ENCODE data around the gene CCNK. TPM values are rescaled to one million over a fixed set of nuclear protein-coding genes. Genes with fewer than 3 reads are reported as not detected.
A peak's percentile ranks its signal among the peaks of the same experiment; 100 is the strongest.

Gene CCNK
- polyA plus RNA-seq, 2 of the 4 experiments (the other 2 are of a cell fraction), result 22.7 to 46.6 TPM

- Histone ChIP-seq H3K4me1 (peaks cover 49% of the 10 kb centered on the region), H3K27ac (peak overlapping the region in 1 of 2 experiments; percentile 30; a peak in 1 of 6 replicates), H3K4me3 (no peak overlapping the region), H3K4me2 (no peak overlapping the region), H3K9me3 (no peaks in the 10 kb centered on the region)
- WGBS (ENCODE audit: missing lambda C conversion rate), result 94% methylated on average over 6 of the region's 6 CpGs
- ChIA-PET CTCF (interaction anchor here (1.1 to 4.1 kb wide), 9 partner anchors 9 to 95 kb away, joined by 3 to 18 read pairs (median 4); no protein-coding TSS in a partner anchor), POLR2A (no interaction called here)
- DNase-seq (ENCODE audit: low read depth in 1 of 2, low spot score in 1 of 2) (no peak), ATAC-seq (no peak), FAIRE-seq (no peak)
- TF ChIP-seq EP300 (IDR thresholded peaks at IDR 0.05), result no peak
- TF ChIP-seq, protein P1, sequence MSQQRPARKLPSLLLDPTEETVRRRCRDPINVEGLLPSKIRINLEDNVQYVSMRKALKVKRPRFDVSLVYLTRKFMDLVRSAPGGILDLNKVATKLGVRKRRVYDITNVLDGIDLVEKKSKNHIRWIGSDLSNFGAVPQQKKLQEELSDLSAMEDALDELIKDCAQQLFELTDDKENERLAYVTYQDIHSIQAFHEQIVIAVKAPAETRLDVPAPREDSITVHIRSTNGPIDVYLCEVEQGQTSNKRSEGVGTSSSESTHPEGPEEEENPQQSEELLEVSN (IDR thresholded peaks at IDR 0.05; ENCODE audit: borderline replicate concordance, low read depth), result no peak
- TF ChIP-seq CEBPB (IDR thresholded peaks at IDR 0.05), result no peak
- TF ChIP-seq RFX5 (IDR thresholded peaks at IDR 0.05), result no peak
- no peak for TF ChIP-seq JUNB (IDR thresholded peaks at IDR 0.05)
- no peak for TF ChIP-seq CBX2 (IDR thresholded peaks at IDR 0.05; ENCODE audit: borderline replicate concordance, low read depth)
- TF ChIP-seq ZFP36 (IDR thresholded peaks at IDR 0.05; ENCODE audit: borderline replicate concordance, partially characterized antibody), result no peak
- TF ChIP-seq KDM5A (IDR thresholded peaks at IDR 0.05), result no peak
- no peak for TF ChIP-seq USF2 (IDR thresholded peaks at IDR 0.05)
- no peak for TF ChIP-seq HOXB13 (CRISPR knock-in tag; IDR thresholded peaks at IDR 0.05; ENCODE audit: low read depth)
- TF ChIP-seq TFCP2L1 (CRISPR knock-in tag; IDR thresholded peaks at IDR 0.05), result no peak
- TF ChIP-seq ZC3H11A (IDR thresholded peaks at IDR 0.05), result no peak
- no peak for TF ChIP-seq SMC3 (IDR thresholded peaks at IDR 0.05)
- no peak for TF ChIP-seq MAFK (IDR thresholded peaks at IDR 0.05; ENCODE audit: partially characterized antibody)
- TF ChIP-seq NFE2L2 (conservative IDR thresholded peaks at IDR 0.05; ENCODE audit: low read length), result no peak
- TF ChIP-seq ZSCAN20 (CRISPR knock-in tag; IDR thresholded peaks at IDR 0.05), result no peak
- TF ChIP-seq SREBF2 (IDR thresholded peaks at IDR 0.05), result no peak
- no peak for TF ChIP-seq PHF8 (IDR thresholded peaks at IDR 0.05; ENCODE audit: borderline replicate concordance, low read depth)
Observed at GRCh38 chr14:99534333-99534732, 53.1 kb downstream of the CCNK start.

- peak overlapping the region in 1 of 2 experiments; percentile 92; a peak in 2 of 6 replicates for H3K27ac ChIP-seq
- no peak overlapping the region for H3K4me3 ChIP-seq
- no peak for TF ChIP-seq ZNF302 (CRISPR knock-in tag; IDR thresholded peaks at IDR 0.05)
- TF ChIP-seq ESRRA (IDR thresholded peaks at IDR 0.05; ENCODE audit: borderline replicate concordance, low read length), result no peak
- TF ChIP-seq, protein P2, sequence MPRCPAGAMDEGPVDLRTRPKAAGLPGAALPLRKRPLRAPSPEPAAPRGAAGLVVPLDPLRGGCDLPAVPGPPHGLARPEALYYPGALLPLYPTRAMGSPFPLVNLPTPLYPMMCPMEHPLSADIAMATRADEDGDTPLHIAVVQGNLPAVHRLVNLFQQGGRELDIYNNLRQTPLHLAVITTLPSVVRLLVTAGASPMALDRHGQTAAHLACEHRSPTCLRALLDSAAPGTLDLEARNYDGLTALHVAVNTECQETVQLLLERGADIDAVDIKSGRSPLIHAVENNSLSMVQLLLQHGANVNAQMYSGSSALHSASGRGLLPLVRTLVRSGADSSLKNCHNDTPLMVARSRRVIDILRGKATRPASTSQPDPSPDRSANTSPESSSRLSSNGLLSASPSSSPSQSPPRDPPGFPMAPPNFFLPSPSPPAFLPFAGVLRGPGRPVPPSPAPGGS (IDR thresholded peaks at IDR 0.05), result no peak
- TF ChIP-seq, protein P3, sequence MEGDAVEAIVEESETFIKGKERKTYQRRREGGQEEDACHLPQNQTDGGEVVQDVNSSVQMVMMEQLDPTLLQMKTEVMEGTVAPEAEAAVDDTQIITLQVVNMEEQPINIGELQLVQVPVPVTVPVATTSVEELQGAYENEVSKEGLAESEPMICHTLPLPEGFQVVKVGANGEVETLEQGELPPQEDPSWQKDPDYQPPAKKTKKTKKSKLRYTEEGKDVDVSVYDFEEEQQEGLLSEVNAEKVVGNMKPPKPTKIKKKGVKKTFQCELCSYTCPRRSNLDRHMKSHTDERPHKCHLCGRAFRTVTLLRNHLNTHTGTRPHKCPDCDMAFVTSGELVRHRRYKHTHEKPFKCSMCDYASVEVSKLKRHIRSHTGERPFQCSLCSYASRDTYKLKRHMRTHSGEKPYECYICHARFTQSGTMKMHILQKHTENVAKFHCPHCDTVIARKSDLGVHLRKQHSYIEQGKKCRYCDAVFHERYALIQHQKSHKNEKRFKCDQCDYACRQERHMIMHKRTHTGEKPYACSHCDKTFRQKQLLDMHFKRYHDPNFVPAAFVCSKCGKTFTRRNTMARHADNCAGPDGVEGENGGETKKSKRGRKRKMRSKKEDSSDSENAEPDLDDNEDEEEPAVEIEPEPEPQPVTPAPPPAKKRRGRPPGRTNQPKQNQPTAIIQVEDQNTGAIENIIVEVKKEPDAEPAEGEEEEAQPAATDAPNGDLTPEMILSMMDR (IDR thresholded peaks at IDR 0.05), result no peak
- no peak for TF ChIP-seq HOXB5 (CRISPR knock-in tag; IDR thresholded peaks at IDR 0.05)
- TF ChIP-seq NPAS2 (CRISPR knock-in tag; IDR thresholded peaks at IDR 0.05; ENCODE audit: borderline replicate concordance), result no peak
- no peak for TF ChIP-seq RNF2 (IDR thresholded peaks at IDR 0.05; ENCODE audit: borderline replicate concordance, low read depth)
- TF ChIP-seq HMGXB4 (CRISPR knock-in tag; IDR thresholded peaks at IDR 0.05; ENCODE audit: borderline replicate concordance), result no peak
- TF ChIP-seq FOSB (CRISPR knock-in tag; IDR thresholded peaks at IDR 0.05), result no peak
- no peak for TF ChIP-seq USF2 (IDR thresholded peaks at IDR 0.05)
- TF ChIP-seq MAFK (IDR thresholded peaks at IDR 0.05; ENCODE audit: partially characterized antibody), result no peak
- no peak for TF ChIP-seq MYC (IDR thresholded peaks at IDR 0.05; ENCODE audit: borderline replicate concordance, low read length)
- H3K9me3 ChIP-seq, result no peaks in the 10 kb centered on the region
- DNase-seq (ENCODE audit: low read depth in 1 of 2, low spot score in 1 of 2) (no peak), FAIRE-seq (no peak), ATAC-seq (peak in 1 of 2 experiments; percentile 2; a peak in 1 of 6 replicates)
- WGBS (ENCODE audit: missing lambda C conversion rate), result 77% methylated on average over 13 of the region's 13 CpGs
- peaks cover 49% of the 10 kb centered on the region for H3K4me1 ChIP-seq
- POLR2A ChIA-PET, result no interaction called here
- no peak overlapping the region for H3K4me2 ChIP-seq
- CTCF ChIA-PET, result interaction anchor here (1.1 to 4.1 kb wide), 8 partner anchors 9 to 95 kb away, joined by 3 to 18 read pairs (median 4); no protein-coding TSS in a partner anchor
Observed at GRCh38 chr14:99534863-99535262, 53.7 kb downstream of the CCNK start.
